Stimulated activated CD4-positive, alpha-beta T cell treated with anti-CD3 and anti-CD28 coated beads, Interleukin-4, amount 100 ng/mL, for 48 hours (primary cell): Measurements from ENCODE around the gene PICALM.

Source experiments
- DNase-seq, 2 donors: peaks; one replicate each; pipeline ENCODE4 v3.0.0-alpha.2; 2020; ENCODE audit warnings: low read depth in 2 of 2

Gene PICALM

GRCh38 chr11:86079421-86079820, 10.5 kb upstream of the PICALM start:
- no peak for DNase-seq

DNA sequence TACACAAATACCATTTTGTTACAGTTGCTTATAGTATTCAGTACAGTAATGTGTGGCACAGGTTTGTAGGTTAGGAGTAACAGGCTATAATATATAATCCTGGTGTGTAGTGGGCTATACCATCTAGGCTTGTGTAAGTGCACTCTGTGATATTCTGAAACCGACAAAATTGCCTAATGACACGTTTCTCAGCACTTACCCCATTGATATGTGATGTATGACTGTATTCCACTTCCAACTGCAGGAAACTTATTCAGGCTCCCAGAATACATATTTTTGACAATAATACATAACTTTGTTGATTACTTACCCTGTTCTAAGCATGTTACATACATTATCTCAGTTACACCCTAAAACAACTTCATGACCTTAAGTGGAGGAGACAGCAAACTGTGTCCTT, 5.1 kb upstream of the PICALM start:
- no peak for DNase-seq

DNA sequence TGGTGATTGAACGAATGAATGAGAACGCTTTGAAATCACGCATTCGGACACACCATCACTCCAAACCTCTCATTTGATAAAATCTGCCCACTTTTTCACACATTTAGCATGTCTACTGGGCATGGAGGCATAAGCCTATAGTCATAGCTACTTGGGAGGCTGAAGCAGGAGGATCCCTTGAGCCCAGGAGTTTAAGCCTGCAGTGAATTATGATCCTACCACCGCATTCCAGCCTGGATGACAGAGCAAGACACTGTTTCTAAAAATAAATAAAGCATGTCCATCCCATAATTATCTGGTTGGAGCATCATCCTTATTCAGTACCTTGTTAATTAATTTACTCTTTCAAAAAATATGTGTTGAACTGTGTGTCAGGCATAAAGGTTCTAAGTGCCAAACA, 3.3 kb upstream of the PICALM start:
- DNase-seq = no peak

GRCh38 chr11:86070142-86071056, 1.5 kb upstream of the PICALM start:
- DNase-seq = no peak

- DNase-seq = no peak
Measured at GRCh38 chr11:86069408-86070101, 671 bp upstream of the PICALM start.

DNA sequence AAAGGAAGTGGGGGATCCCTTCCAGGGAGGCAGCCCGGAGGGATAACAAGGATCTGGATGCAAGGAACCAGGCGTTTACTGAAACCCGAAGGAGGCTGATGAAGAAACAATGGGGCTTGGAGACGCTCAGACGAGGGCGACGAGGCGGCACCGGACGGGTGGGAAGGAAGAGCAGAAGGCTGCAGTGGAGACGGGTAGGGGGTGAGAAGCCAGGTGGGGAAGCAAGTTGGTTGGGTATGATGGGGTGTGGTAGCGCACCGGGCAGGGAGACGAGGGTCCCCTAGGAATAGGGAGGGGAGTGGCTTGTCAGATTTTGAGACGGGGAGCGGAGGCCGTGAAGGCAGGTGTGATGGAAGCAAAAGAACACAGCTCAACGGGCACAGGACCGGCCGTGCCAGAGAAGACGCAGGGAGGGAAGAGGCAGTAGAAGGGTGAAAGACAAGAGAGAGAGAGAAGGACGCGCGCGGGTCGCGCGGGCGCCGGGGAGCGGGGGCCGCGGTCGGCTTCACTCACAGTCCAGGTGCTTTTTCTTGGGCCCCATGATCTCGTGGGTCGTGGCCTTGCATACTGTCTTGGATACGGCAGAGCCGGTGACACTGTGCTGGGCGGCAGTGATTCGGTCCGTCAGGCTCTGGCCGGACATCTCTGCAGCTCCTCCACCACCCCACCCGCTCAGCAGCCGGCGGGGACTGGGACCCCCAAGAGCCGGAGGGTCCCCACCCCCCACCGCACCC, 579 bp downstream of the PICALM start:
- DNase-seq = peak in 1 of 2 donors; percentile 42

DNA sequence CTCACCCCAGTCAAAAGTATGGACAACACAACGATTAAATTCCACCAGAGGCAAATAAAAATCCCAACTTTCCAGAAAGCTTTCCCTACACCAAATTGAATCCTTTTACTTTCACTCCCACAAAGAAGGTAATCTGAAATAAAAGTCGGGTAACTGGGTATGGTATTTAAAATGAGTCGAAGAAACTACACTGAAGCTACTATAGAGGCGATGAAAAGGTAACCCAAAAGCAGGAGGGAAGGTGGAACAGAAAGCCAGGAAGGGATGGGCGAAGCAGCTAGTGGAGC, 1.1 kb downstream of the PICALM start:
- no peak for DNase-seq

DNA sequence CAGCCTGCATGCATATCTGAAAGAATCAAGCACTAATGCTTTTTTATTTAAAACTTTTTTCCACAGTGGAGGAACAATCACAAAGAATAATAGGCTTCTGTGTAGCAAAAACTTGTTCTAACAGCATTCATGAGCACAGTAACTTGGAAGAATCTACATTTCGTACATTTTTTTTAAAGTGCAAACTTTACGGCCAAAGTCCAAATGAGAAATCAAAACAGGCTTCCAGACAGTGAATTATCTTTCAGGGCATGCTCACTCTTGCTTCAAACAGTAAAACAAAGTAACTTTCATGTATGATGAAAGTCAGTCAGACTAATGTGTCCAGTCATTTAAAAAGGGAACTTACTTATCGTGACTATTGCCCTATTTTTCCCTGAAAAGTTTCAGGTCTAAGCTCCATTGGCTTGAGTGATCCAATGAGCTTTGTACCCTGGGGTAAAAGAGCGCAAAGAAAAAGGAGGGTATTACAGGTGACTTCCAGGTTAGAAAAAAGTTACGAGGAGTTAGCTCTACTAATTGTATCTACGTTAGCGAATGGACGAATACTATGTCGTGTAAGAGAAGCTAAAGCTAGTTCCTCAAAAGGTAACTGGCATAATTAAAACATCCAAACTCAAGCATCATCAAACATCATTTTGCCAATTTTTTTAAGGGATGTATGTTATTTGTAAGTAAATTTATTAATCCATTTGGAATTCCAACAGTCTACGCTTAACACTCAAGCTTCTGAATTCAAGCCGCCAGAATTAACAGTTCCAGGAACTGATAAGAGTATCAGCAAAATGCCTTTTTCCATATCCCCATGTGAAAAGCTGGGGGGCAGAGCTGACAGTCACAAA, 1.7 kb downstream of the PICALM start:
- DNase-seq = no peak

DNA sequence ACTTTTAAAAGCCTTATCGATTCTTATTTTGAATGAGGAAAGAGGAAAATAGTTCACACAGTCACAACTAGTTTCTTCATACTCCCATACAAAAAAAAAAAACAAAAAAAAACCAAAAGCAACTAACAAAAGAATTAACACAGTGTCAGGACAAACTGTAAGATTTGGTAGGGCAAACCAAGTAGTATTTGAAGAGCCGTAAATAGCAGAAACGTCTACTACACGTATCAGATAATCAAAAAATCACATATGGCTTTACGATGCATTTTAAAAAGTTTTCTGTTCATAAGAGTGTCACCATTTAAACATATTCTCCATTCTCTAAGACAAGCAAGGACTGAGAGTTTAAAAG, 2.3 kb downstream of the PICALM start:
- no peak for DNase-seq

GRCh38 chr11:86066033-86066432, 2.9 kb downstream of the PICALM start:
- no peak for DNase-seq

GRCh38 chr11:86064220-86064803, 4.6 kb downstream of the PICALM start:
- DNase-seq = no peak

GRCh38 chr11:86063536-86063935, 5.3 kb downstream of the PICALM start:
- DNase-seq = no peak

DNA sequence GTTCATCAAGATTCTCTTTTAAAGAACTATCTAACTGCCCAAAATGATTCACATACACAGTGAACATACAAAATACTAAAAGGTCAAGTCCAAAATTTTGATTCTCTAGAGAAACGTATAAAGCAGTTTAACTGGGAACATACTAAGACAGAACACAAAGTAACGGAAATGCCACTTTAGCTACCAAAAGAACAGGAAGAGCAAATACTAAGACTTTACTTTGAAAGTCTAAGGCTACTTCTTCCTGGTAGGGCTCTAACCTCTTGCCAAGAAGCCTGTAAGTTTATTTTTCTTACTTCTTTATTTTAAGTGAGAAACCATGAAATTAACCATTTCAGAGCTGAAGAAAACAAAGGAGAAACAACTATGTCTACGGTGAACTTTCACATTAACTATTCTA, 6.2 kb downstream of the PICALM start:
- no peak for DNase-seq

GRCh38 chr11:86061483-86062205, 7.2 kb downstream of the PICALM start:
- DNase-seq = no peak

DNA sequence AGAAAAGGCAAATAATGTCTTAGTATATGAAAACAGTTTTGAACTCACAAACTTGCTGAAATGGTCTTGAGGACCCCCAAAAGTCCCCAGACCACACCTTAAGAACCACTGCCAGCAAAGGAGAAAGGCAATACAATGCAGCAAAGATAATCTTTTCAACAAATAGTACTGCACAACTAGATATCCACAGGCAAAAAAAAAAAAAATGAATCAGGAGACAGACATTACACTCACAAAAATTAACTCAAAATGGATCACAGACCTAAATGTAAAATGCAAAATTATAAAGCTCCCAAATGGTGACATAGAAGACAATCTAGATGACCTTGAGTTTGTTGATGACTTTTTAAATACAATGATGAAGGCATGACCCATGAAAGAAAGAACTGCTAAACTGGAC, 8.3 kb downstream of the PICALM start:
- DNase-seq = no peak

DNA sequence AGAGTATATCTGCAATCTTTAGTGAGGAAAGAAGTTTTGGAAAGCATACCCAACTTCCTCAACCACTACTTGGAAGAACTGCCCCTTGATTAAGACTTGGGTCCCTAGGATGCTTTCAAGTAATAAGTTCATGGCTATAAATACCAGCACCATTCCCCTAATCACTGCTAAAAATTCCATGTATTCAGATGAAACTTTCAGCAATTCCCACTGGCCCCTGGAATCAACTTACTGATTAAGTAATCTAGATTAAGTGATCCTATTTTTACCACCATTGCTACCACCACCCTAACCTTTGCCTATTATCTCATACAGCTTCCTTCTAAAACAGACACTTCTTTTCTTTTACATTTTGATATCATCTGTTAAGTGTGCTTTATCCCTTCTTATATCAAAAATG, 10.5 kb downstream of the PICALM start:
- DNase-seq = no peak

DNA sequence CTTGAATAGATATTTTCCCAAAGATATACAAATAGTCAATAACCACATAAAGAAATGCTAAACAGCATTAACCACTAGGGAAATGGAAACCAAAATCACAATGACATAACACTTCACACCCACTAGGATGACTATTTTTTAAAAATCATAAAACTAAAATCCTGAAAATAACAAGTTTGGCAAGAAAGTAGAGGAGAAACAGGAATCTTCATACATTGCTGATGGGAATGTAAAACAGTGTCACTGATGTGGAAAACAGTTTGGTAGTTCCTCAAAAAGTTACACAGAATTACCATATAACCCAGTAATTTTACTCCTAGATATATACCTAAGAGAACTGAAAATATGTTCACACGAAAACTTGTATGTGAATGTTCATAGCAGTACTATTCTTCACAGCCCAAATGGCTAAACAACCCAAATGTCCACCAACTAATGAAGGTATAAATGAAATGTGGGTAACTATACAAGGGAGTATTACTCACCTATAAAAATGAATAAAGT, 12.5 kb downstream of the PICALM start:
- DNase-seq = no peak

DNA sequence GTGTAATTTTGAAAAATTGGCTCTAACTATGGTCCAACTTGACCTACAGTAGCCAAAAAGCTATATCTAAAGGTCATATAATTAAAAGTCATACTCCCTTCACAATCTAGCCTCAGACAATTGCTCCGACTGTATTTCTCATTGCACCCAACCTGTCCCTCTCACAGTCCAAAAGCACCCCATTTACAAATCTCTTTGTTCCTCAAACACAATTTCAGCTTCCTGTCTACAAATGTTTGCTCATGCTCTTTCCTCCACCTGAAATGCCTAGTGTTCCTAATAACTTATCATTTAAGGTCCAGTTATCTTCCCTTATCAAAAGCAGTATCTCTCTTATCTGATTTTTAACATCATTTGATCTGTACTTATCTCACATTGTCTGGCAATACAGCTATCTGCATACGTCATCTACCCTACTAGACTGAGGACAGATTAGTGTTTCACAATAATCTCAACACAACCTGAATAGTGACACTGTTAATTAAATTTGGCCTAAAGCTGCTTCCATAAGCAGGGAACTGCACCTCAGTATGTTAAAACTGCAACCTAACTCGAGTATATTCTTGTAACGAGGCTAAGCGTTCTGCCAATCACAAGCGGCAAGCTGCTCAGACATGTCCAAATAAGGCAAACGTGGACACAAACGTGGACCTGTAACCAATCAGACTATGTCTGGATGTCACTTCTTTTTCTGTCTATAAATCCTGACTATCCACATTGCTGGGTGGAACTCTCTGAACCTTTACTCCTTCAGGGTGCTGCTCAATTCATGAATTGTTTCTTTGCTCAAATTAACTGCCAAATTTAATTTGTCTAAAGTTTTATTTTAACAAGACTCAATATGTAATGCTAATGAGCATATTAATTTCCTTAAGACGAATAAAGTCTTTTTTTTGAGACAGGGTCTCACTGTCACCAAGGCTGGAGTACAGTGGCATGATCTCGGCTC, 15.9 kb downstream of the PICALM start:
- no peak for DNase-seq

DNA sequence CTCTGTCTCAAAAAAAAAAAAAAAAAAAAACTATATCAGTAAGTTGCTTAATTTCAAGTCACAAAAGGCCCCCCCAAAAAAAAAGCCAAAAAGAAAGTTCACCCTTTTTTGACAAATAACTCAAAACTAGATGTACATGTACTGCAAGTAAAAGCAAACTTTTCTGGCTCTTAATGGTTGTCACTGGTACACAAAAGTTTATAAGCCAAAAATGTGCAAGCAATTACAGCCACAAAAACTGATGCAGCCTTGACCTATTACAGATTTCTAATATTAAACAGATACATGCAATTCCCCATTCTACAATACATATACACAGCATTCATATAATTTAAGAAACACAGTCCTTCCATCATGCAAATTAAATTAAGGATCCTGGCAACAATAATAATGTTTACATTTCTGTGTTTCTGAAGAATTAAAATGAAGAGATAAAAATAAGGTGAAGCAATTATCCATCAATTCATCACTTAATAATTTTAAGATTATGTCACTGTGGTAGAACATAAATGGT, 18.6 kb downstream of the PICALM start:
- no peak for DNase-seq
